ENCODE data around the gene RIGI. TPM values are rescaled to one million over a fixed set of nuclear protein-coding genes. Genes with fewer than 3 reads are reported as not detected.
A peak's percentile ranks its signal among the peaks of the same experiment; 100 is the strongest.

Gene RIGI
- total and polyA plus RNA-seq, 2 of the 13 experiments (the other 11 are each of a cell fraction or from before 2014, with no cell fraction given), result 3.0 to 8.2 TPM

DNA sequence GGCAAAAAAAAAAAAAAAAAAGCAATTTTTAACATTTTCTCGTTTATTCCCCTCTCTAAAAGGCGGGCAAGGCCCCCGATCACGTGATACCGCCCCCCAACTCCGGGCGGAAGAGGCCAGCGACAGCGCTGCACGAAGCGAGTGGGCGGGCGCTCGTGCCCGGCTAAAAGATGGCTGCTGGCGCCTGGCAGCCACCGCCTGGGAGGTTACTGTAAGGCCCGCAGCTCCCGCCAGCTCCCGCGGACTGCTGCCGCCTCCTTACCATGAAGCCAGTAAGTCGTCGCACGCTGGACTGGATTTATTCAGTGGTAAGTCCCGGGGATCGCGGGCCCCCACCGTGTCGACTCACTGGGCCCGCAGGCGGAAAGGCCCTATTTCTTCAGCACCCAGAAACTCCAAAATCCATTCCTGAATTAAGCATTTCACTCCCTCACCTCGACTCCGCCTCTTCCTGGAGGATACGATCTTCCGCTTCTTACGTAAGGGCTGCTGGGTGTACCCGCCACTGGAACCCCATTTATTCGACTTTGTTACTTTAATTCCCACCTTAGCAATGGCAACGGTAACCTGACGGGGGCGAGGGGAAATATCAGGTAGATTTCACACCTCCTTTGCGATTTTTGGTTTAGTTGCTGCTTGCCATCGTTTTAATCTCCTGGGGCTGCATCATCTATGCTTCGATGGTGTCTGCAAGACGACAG, 26.3 kb upstream of the RIGI start, which contains the start of the genes SMIM27 and TOPORS (continued):
- 0 out of 2 replicates have a peak, but pooled peaks have one; percentile 38 for TF ChIP-seq ZNF160 (CRISPR knock-in tag; IDR thresholded peaks at IDR 0.05)
- 0 out of 2 replicates have a peak, but pooled peaks have one; percentile 23 for TF ChIP-seq ZNF337 (CRISPR knock-in tag; IDR thresholded peaks at IDR 0.05; ENCODE audit: borderline replicate concordance, low read depth)
- peak; percentile 65; the same call in 1 of the 2 replicates for TF ChIP-seq KDM5A (IDR thresholded peaks at IDR 0.05; ENCODE audit: borderline replicate concordance, low read length)
- TF ChIP-seq NFKBIZ (CRISPR knock-in tag; IDR thresholded peaks at IDR 0.05), result peak; percentile 88
- TF ChIP-seq, protein P1, sequence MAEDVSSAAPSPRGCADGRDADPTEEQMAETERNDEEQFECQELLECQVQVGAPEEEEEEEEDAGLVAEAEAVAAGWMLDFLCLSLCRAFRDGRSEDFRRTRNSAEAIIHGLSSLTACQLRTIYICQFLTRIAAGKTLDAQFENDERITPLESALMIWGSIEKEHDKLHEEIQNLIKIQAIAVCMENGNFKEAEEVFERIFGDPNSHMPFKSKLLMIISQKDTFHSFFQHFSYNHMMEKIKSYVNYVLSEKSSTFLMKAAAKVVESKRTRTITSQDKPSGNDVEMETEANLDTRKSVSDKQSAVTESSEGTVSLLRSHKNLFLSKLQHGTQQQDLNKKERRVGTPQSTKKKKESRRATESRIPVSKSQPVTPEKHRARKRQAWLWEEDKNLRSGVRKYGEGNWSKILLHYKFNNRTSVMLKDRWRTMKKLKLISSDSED (CRISPR knock-in tag; IDR thresholded peaks at IDR 0.05), result no peak
- TF ChIP-seq PHB2 (IDR thresholded peaks at IDR 0.05; ENCODE audit: partially characterized antibody), result no peak
- no peak for TF ChIP-seq TBP (CRISPR knock-in tag; IDR thresholded peaks at IDR 0.05)
- TF ChIP-seq SSRP1 (CRISPR knock-in tag; IDR thresholded peaks at IDR 0.05), result no peak
- no peak for TF ChIP-seq PRMT3 (CRISPR knock-in tag; IDR thresholded peaks at IDR 0.05; ENCODE audit: borderline replicate concordance, low read depth)
- TF ChIP-seq ZSCAN12 (CRISPR knock-in tag; IDR thresholded peaks at IDR 0.05), result no peak
- TF ChIP-seq NFRKB (IDR thresholded peaks at IDR 0.05), result peak; percentile 84
- TF ChIP-seq U2AF2 (IDR thresholded peaks at IDR 0.05; ENCODE audit: low read depth, low read length), result no peak
- TF ChIP-seq ZNF557 (CRISPR knock-in tag; IDR thresholded peaks at IDR 0.05), result no peak
- TF ChIP-seq ZNF264 (CRISPR knock-in tag; IDR thresholded peaks at IDR 0.05), result peak; percentile 74; the same call in 1 of the 2 replicates
- TF ChIP-seq ZNF317 (CRISPR knock-in tag; IDR thresholded peaks at IDR 0.05), result no peak
- TF ChIP-seq SAFB2 (CRISPR knock-in tag; IDR thresholded peaks at IDR 0.05; ENCODE audit: borderline replicate concordance, low read depth), result peak; percentile 65; the same call in 1 of the 2 replicates
- TF ChIP-seq, protein P2, sequence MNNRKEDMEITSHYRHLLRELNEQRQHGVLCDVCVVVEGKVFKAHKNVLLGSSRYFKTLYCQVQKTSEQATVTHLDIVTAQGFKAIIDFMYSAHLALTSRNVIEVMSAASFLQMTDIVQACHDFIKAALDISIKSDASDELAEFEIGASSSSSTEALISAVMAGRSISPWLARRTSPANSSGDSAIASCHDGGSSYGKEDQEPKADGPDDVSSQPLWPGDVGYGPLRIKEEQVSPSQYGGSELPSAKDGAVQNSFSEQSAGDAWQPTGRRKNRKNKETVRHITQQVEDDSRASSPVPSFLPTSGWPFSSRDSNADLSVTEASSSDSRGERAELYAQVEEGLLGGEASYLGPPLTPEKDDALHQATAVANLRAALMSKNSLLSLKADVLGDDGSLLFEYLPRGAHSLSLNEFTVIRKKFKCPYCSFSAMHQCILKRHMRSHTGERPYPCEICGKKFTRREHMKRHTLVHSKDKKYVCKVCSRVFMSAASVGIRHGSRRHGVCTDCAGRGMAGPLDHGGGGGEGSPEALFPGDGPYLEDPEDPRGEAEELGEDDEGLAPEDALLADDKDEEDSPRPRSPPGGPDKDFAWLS (CRISPR knock-in tag; IDR thresholded peaks at IDR 0.05; ENCODE audit: borderline replicate concordance), result no peak
- no peak for TF ChIP-seq ZIK1 (CRISPR knock-in tag; IDR thresholded peaks at IDR 0.05; ENCODE audit: borderline replicate concordance, low read depth)
- no peak for TF ChIP-seq TOE1 (CRISPR knock-in tag; IDR thresholded peaks at IDR 0.05)
- peak; percentile 71; the same call in 1 of the 2 replicates for TF ChIP-seq KDM4B (CRISPR knock-in tag; IDR thresholded peaks at IDR 0.05)
- TF ChIP-seq NFYB (CRISPR knock-in tag; IDR thresholded peaks at IDR 0.05), result peak; percentile 29; the same call in 1 of the 2 replicates
- peak; percentile 87 for TF ChIP-seq ZNF816 (CRISPR knock-in tag; IDR thresholded peaks at IDR 0.05; ENCODE audit: borderline replicate concordance)
- peak; percentile 64; the same call in 1 of the 2 replicates for TF ChIP-seq MEIS1 (CRISPR knock-in tag; IDR thresholded peaks at IDR 0.05; ENCODE audit: borderline replicate concordance)
- peak; percentile 61; the same call in 1 of the 2 replicates for TF ChIP-seq ATF1 (CRISPR knock-in tag; IDR thresholded peaks at IDR 0.05)
- TF ChIP-seq ZNF558 (CRISPR knock-in tag; IDR thresholded peaks at IDR 0.05; ENCODE audit: borderline replicate concordance), result peak; percentile 68; the same call in 1 of the 2 replicates
- TF ChIP-seq ATRX (CRISPR knock-in tag; IDR thresholded peaks at IDR 0.05; ENCODE audit: borderline replicate concordance), result no peak
- TF ChIP-seq, protein P3, sequence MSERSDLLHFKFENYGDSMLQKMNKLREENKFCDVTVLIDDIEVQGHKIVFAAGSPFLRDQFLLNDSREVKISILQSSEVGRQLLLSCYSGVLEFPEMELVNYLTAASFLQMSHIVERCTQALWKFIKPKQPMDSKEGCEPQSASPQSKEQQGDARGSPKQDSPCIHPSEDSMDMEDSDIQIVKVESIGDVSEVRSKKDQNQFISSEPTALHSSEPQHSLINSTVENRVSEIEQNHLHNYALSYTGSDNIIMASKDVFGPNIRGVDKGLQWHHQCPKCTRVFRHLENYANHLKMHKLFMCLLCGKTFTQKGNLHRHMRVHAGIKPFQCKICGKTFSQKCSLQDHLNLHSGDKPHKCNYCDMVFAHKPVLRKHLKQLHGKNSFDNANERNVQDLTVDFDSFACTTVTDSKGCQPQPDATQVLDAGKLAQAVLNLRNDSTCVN (CRISPR knock-in tag; IDR thresholded peaks at IDR 0.05; ENCODE audit: borderline replicate concordance), result 0 out of 2 replicates have a peak, but pooled peaks have one; percentile 29
- no peak for TF ChIP-seq RFX1 (IDR thresholded peaks at IDR 0.05)

All from HepG2 (cell line).